Measurements from ENCODE around the gene PTCRA.
"Not testable (repeated sequence)": the region's sequence is repeated elsewhere in the genome, so short reads cannot be mapped to it uniquely, and the experiment has no call there.

Gene PTCRA

DNA sequence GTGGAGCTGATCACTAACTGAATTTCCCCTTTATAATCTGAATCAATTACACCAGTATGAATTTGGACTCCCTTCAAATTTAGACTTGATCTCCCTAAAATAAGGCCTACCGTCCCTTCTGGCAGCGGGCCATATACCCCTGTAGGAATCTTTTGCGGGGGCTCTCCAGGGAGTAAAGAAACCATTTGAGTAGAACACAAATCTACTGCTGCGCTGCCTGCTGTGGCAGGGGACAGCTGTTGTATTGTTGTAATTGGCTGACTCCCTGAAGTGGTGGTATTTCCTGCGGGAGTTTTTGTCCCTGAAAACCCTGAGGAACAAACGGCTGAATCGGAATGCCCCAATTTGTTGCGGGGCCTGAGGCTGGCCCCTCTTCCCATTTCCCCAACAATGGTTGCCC lies 16.0 kb upstream of the PTCRA start:
- H3K4me3 ChIP-seq (ENCODE audit: low read depth, low read length) = no peak overlapping the region
- TF ChIP-seq, protein P1, sequence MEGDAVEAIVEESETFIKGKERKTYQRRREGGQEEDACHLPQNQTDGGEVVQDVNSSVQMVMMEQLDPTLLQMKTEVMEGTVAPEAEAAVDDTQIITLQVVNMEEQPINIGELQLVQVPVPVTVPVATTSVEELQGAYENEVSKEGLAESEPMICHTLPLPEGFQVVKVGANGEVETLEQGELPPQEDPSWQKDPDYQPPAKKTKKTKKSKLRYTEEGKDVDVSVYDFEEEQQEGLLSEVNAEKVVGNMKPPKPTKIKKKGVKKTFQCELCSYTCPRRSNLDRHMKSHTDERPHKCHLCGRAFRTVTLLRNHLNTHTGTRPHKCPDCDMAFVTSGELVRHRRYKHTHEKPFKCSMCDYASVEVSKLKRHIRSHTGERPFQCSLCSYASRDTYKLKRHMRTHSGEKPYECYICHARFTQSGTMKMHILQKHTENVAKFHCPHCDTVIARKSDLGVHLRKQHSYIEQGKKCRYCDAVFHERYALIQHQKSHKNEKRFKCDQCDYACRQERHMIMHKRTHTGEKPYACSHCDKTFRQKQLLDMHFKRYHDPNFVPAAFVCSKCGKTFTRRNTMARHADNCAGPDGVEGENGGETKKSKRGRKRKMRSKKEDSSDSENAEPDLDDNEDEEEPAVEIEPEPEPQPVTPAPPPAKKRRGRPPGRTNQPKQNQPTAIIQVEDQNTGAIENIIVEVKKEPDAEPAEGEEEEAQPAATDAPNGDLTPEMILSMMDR (IDR thresholded peaks at IDR 0.05; ENCODE audit: low read depth, low read length) = no peak

DNA sequence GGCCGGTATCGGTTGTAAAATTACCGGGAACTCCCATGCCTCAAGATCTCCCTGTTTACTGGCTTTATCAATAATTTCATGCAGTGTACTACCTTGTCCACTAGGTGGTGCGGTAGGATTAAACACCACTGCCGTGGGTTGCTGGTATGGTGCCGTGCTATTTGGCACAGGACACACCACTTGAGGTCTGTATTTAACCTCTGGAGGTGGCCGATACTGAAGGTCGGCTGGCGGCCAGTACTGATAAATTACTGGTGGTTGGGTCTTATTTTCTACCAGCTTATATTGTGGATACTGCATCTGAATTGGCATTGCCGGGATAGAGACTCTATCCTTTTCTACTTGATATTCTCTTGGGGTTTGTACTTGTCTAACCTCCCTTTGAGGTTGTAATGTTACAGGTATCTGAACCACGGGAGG lies 14.3 kb upstream of the PTCRA start:
- no peak overlapping the region for H3K4me3 ChIP-seq (ENCODE audit: low read depth, low read length)
- TF ChIP-seq, protein P1 (IDR thresholded peaks at IDR 0.05; ENCODE audit: low read depth, low read length) = peak; percentile 58

DNA sequence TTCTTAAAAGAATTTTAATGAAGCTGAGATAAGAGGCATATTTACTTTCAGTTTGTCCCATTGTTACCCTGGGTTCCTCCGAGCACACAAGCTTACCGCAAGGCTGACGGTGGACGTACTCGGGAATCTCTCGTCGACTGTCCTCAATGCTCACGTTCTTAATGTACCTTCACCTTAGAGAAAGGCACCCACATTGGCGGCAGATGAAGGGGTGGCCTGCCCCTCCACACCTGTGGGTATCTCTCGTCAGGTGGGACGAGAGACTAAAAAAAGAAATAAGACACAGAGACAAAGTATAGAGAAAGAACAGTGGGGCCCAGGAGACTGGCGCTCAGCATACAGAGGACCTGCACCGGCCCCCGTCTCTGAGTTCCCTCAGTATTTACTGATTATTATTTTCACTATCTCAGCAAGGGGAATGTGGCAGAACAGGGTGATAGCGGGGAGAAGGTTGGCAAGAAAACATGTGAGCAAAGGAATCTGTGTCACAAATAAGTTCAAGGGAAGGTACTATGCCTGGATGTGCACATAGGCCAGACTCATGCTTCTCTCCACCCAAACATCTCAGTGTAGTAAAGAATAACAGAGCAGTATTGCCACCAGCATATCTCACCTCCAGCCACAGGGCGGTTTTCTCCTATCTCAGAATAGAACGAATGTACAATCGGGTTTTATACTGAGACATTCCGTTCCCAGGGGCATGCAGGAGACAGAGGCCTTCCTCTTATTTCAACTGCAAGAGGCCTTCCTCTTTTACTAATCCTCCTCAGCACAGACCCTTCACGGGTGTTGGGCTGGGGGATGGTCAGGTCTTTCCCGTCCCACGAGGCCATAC lies 13.2 kb upstream of the PTCRA start:
- not testable (repeated sequence) for H3K4me3 ChIP-seq (ENCODE audit: low read depth, low read length)

DNA sequence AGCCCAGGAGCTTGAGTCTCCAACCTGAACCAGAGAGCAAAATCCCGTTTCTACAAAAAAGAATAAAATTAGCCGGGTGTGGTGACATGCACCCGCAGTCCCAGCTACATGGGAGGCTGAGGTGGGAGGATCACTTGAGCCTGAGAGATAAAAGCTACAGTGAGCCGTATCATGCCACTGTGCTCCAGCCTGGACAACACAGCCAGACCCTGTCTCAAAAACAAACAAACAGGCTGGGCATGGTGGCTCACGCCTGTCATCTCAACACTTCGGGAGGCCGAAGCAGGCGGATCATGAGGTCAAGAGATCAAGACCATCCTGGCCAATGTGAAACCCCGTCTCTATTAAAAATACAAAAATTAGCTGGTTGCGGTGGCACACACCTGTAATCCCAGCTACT lies 11.4 kb upstream of the PTCRA start:
- TF ChIP-seq, protein P1 (IDR thresholded peaks at IDR 0.05; ENCODE audit: low read depth, low read length) = no peak

DNA sequence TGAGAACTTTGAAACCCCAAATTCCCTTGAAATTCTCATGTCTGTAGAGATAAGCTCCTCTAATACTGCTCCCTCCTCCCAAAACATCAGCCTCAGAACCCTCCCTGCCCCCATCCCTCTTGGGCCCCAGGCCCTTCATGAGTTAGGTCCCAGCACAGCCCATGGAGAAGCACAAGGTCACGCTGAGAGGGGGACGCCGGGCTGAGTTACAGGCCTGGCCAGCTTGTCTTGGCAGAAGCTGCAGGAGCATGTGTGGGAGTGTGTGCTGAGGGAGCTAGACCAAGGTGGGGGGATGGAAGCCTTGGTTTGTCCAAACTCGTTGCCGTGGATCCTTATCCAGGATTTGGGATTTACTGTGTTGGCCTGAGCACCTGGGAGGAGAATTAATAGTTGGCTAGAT lies 8.5 kb upstream of the PTCRA start:
- TF ChIP-seq, protein P1 (IDR thresholded peaks at IDR 0.05; ENCODE audit: low read depth, low read length) = no peak
- H3K4me3 ChIP-seq (ENCODE audit: low read depth, low read length) = no peak overlapping the region

More for the DNA sequence above, 11.4 kb upstream of the PTCRA start:
- H3K4me3 ChIP-seq (ENCODE audit: low read depth, low read length) = no peak overlapping the region

DNA sequence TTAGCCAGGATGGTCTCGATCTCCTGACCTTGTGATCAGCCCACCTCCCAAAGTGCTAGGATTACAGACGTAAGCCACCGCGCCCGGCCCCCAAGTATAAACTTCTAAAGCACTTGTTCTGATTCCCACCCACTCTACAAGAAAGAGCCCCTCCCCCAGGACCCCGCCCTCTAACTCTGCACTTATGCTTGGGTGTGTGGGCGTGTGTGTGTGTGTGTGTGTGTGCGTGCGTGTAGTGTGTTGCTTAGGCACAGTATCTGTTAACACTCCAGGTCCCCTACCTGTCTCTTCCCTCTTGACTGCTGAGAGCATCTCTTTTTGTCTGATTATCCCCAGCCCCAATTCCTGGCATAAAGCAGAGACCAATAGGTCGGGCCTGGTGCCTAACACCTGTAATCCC lies 6.0 kb upstream of the PTCRA start:
- H3K4me3 ChIP-seq (ENCODE audit: low read depth, low read length) = no peak overlapping the region
- TF ChIP-seq, protein P1 (IDR thresholded peaks at IDR 0.05; ENCODE audit: low read depth, low read length) = no peak

DNA sequence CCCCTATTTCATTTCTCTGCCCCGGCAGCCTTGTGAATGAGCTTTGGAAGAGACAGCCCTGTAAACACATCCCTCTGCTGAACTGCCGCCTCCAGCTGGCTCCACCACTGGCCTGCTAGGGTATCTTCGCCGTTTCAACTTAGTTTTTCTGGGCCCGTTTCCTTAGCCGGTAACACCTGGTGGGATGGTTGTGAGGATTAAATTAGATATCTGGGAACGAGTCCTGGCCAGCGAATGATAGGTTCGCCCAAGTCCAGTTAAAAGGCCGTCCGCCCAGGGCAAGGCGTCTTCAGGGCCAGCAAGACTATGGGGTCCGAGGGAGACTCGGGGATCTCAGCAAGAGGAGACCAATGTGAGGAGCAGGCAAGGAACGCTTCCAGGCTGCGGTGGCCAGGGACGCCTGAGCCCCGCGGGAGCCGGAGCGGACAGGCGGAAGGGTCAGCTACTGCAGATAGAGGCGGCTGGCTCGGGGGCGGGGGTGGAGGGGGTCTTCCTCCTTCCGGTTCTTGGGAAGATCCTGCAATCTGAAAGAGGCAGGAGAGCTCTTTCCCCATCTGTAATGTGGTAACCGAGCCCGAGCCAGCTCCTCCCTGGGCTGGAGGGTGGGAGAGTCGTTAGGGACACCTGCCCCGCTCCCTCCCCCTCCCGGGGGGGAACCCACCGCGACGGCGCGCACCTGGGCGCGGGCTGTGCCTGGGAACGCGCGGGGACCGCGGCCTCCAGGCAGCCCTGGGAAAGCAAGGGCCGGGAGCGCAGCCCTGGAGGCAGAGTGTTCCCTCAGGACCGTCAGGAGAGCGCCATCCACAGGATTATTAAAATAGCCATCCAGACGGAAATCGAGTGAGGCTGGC lies 4.5 kb upstream of the PTCRA start:
- TF ChIP-seq, protein P1 (IDR thresholded peaks at IDR 0.05; ENCODE audit: low read depth, low read length) = no peak
- no peak overlapping the region for H3K4me3 ChIP-seq (ENCODE audit: low read depth, low read length)

Data from WI38 (cell line).